SK-N-SH treated with all-trans-retinoic acid at 6 μM for 48 hours (cell line): Measurements from ENCODE around the gene NKD1.
"Not testable (repeated sequence)": the region's sequence is repeated elsewhere in the genome, so short reads cannot be mapped to it uniquely, and the experiment has no call there.

ENCODE experiments used
- ATAC-seq: fragments of 200-7000 bp; cut with Tn5 transposase; 3 replicates; pipeline ENCODE4 v1.9.1; 2020; ENCODE audit warnings: mild to moderate bottlenecking, moderate library complexity
- ARNTL ChIP-seq: fragments of 450-650 bp; formaldehyde crosslinking; IDR thresholded peaks from 2 replicates; pipeline ENCODE4 v1.5.0; 2020; ENCODE audit warnings: low read depth, mild to moderate bottlenecking, moderate library complexity, borderline replicate concordance
- BACH2 ChIP-seq: fragments of 250-450 bp; sonication (Bioruptor Pico); IDR thresholded peaks from 2 replicates; pipeline ENCODE4 v1.9.0; 2021; ENCODE audit warnings: mild to moderate bottlenecking, borderline replicate concordance
- CREB5 ChIP-seq: fragments of 250-450 bp; sonication (Bioruptor Pico); IDR thresholded peaks from 2 replicates; pipeline ENCODE4 v1.5.1; 2020; ENCODE audit warnings: low read depth, mild to moderate bottlenecking, moderate library complexity
- CSDC2 ChIP-seq: fragments of 250-450 bp; sonication (Bioruptor Pico); IDR thresholded peaks from 2 replicates; pipeline ENCODE4 v1.5.0; 2020; ENCODE audit warnings: mild to moderate bottlenecking, moderate library complexity
- CSRNP3 ChIP-seq: fragments of 250-450 bp; sonication (Bioruptor Pico); IDR thresholded peaks from 2 replicates; pipeline ENCODE4 v1.5.1; 2021; ENCODE audit warnings: mild to moderate bottlenecking, moderate library complexity
- ESRRG ChIP-seq: fragments of 250-450 bp; sonication (Bioruptor Pico); IDR thresholded peaks from 2 replicates; pipeline ENCODE4 v1.6.1; 2021; ENCODE audit warnings: mild to moderate bottlenecking
- GLIS3 ChIP-seq: fragments of 250-450 bp; sonication (Bioruptor Pico); IDR thresholded peaks from 2 replicates; pipeline ENCODE4 v1.5.0; 2020; ENCODE audit warnings: mild to moderate bottlenecking, moderate library complexity
- ISL1 ChIP-seq: fragments of 250-450 bp; sonication (Bioruptor Pico); IDR thresholded peaks from 2 replicates; pipeline ENCODE4 v2.1.2; 2022; ENCODE audit warnings: mild to moderate bottlenecking, moderate library complexity
- PATZ1 ChIP-seq: fragments of 250-450 bp; sonication (Bioruptor Pico); IDR thresholded peaks from 2 replicates; pipeline ENCODE4 v1.8.0; 2020; ENCODE audit warnings: mild to moderate bottlenecking, moderate library complexity, borderline replicate concordance
- PPARA ChIP-seq: fragments of 250-450 bp; sonication (Bioruptor Pico); IDR thresholded peaks from 2 replicates; pipeline ENCODE4 v1.5.0; 2020; ENCODE audit warnings: mild to moderate bottlenecking, borderline replicate concordance
- RARB ChIP-seq: fragments of 250-450 bp; sonication (Bioruptor Pico); IDR thresholded peaks from 2 replicates; pipeline ENCODE4 v1.8.0; 2021; ENCODE audit warnings: mild to moderate bottlenecking, moderate library complexity
- SNAI2 ChIP-seq: fragments of 250-450 bp; sonication (Bioruptor Pico); IDR thresholded peaks from 2 replicates; pipeline ENCODE4 v1.5.0; 2020; ENCODE audit warnings: mild to moderate bottlenecking, moderate library complexity
- TOX ChIP-seq: fragments of 250-450 bp; sonication (Bioruptor Pico); IDR thresholded peaks from 2 replicates; pipeline ENCODE4 v1.8.0; 2021; ENCODE audit warnings: mild to moderate bottlenecking, moderate library complexity, borderline replicate concordance
- ZC3H10 ChIP-seq: fragments of 250-450 bp; sonication (Bioruptor Pico); IDR thresholded peaks from 2 replicates; pipeline ENCODE4 v1.5.1; 2021; ENCODE audit warnings: mild to moderate bottlenecking, moderate library complexity
- ZFP3 ChIP-seq: fragments of 250-450 bp; sonication (Bioruptor Pico); IDR thresholded peaks from 2 replicates; pipeline ENCODE4 v1.5.0; 2020; ENCODE audit warnings: mild to moderate bottlenecking, moderate library complexity
- ZFP30 ChIP-seq: fragments of 450-650 bp; formaldehyde crosslinking; IDR thresholded peaks from 2 replicates; pipeline ENCODE4 v1.5.0; 2022; ENCODE audit warnings: mild to moderate bottlenecking, moderate library complexity
- ZNF565 ChIP-seq: fragments of 450-650 bp; formaldehyde crosslinking; conservative IDR thresholded peaks from 2 replicates; pipeline ENCODE4 v1.5.0; 2020; ENCODE audit warnings: low read depth, mild to moderate bottlenecking, moderate library complexity
- ZNF8 ChIP-seq: fragments of 450-650 bp; formaldehyde crosslinking; IDR thresholded peaks from 2 replicates; pipeline ENCODE4 v1.5.0; 2020; ENCODE audit warnings: mild to moderate bottlenecking, moderate library complexity
- TF ChIP-seq, protein P1 (sequence below): fragments of 250-450 bp; sonication (Bioruptor Pico); IDR thresholded peaks from 2 replicates; pipeline ENCODE4 v1.8.0; 2021; ENCODE audit warnings: low read depth, mild to moderate bottlenecking, moderate library complexity, borderline replicate concordance
- TF ChIP-seq, protein P2 (sequence below): fragments of 250-450 bp; sonication (Bioruptor Pico); IDR thresholded peaks from 2 replicates; pipeline ENCODE4 v1.5.0; 2020; ENCODE audit warnings: mild to moderate bottlenecking, moderate library complexity

The NKD1 gene

GRCh38 chr16:50578137-50578536, 29.9 kb downstream of the NKD1 start:
- TF ChIP-seq, protein P1, sequence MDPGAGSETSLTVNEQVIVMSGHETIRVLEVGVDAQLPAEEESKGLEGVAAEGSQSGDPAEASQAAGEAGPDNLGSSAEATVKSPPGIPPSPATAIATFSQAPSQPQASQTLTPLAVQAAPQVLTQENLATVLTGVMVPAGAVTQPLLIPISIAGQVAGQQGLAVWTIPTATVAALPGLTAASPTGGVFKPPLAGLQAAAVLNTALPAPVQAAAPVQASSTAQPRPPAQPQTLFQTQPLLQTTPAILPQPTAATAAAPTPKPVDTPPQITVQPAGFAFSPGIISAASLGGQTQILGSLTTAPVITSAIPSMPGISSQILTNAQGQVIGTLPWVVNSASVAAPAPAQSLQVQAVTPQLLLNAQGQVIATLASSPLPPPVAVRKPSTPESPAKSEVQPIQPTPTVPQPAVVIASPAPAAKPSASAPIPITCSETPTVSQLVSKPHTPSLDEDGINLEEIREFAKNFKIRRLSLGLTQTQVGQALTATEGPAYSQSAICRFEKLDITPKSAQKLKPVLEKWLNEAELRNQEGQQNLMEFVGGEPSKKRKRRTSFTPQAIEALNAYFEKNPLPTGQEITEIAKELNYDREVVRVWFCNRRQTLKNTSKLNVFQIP (CRISPR knock-in tag), result no peak
- TF ChIP-seq ESRRG (CRISPR knock-in tag), result no peak
- TF ChIP-seq PPARA (CRISPR knock-in tag), result no peak
- TF ChIP-seq CSDC2 (CRISPR knock-in tag), result no peak
- TF ChIP-seq ZFP3, result no peak
- TF ChIP-seq GLIS3 (CRISPR knock-in tag), result no peak
- TF ChIP-seq ZNF8, result no peak
- no peak for TF ChIP-seq CREB5 (CRISPR knock-in tag)
- TF ChIP-seq PATZ1 (CRISPR knock-in tag), result no peak
- no peak for TF ChIP-seq BACH2 (CRISPR knock-in tag)
- no peak for TF ChIP-seq ZNF565 (CRISPR knock-in tag)
- TF ChIP-seq, protein P2, sequence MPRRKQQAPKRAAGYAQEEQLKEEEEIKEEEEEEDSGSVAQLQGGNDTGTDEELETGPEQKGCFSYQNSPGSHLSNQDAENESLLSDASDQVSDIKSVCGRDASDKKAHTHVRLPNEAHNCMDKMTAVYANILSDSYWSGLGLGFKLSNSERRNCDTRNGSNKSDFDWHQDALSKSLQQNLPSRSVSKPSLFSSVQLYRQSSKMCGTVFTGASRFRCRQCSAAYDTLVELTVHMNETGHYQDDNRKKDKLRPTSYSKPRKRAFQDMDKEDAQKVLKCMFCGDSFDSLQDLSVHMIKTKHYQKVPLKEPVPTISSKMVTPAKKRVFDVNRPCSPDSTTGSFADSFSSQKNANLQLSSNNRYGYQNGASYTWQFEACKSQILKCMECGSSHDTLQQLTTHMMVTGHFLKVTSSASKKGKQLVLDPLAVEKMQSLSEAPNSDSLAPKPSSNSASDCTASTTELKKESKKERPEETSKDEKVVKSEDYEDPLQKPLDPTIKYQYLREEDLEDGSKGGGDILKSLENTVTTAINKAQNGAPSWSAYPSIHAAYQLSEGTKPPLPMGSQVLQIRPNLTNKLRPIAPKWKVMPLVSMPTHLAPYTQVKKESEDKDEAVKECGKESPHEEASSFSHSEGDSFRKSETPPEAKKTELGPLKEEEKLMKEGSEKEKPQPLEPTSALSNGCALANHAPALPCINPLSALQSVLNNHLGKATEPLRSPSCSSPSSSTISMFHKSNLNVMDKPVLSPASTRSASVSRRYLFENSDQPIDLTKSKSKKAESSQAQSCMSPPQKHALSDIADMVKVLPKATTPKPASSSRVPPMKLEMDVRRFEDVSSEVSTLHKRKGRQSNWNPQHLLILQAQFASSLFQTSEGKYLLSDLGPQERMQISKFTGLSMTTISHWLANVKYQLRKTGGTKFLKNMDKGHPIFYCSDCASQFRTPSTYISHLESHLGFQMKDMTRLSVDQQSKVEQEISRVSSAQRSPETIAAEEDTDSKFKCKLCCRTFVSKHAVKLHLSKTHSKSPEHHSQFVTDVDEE (CRISPR knock-in tag), result no peak
- no peak for TF ChIP-seq RARB (CRISPR knock-in tag)
- TF ChIP-seq ISL1, result no peak
- TF ChIP-seq CSRNP3, result no peak
- no peak for TF ChIP-seq ARNTL (CRISPR knock-in tag)
- no peak for TF ChIP-seq ZC3H10 (CRISPR knock-in tag)
- no peak for TF ChIP-seq SNAI2 (CRISPR knock-in tag)
- no peak for TF ChIP-seq TOX (CRISPR knock-in tag)
- ATAC-seq, result no peak

- ATAC-seq, result not testable (repeated sequence)
Observed at GRCh38 chr16:50579373-50579772, 31.2 kb downstream of the NKD1 start.

DNA sequence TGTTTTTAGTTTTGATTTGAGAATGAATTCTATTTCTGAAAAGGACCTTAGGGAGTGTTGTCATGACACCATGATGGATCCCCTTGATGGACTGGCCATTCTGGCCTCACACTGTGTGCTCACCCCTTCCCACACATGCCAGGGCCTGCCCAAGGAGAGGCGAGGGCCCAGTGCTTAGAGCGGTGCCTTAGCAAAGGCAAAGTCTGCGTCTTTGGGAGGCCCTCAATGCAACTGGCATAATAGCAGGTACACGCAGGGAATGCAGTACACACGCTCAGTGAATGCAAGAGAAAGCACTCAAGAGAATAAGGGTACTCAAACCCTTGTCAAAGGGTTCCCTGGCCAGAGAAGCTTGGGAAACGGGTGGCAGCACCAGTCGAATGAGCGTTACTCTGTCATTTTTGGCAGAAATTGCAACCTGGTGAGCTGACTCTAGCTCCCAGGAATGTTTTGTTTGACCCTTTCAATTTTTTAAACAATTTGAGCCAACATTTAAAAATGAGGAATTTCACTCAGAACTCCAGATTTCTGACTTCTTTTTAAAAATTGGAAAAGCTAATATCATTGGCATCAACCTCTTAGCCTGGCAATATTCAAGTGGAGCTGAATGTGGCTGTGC, 32.1 kb downstream of the NKD1 start:
- TF ChIP-seq ZNF8 (no peak), ZFP3 (no peak)
- ATAC-seq, result no peak

GRCh38 chr16:50581845-50582244, 33.6 kb downstream of the NKD1 start:
- no peak for ATAC-seq
- no peak for TF ChIP-seq TOX (CRISPR knock-in tag)
- TF ChIP-seq CREB5 (CRISPR knock-in tag), result no peak
- TF ChIP-seq ZNF565 (CRISPR knock-in tag), result no peak
- TF ChIP-seq CSDC2 (CRISPR knock-in tag), result no peak
- no peak for TF ChIP-seq ZNF8
- no peak for TF ChIP-seq ZFP3
- no peak for TF ChIP-seq PPARA (CRISPR knock-in tag)
- no peak for TF ChIP-seq ZFP30 (CRISPR knock-in tag)
- no peak for TF ChIP-seq ARNTL (CRISPR knock-in tag)
- no peak for TF ChIP-seq ESRRG (CRISPR knock-in tag)
- no peak for TF ChIP-seq SNAI2 (CRISPR knock-in tag)
- no peak for TF ChIP-seq GLIS3 (CRISPR knock-in tag)
- no peak for TF ChIP-seq CSRNP3
